GM21723 (cell line): ENCODE measurements around the gene CDC25B.

Experiments used
- ATAC-seq: cut with Tn5 transposase; IDR thresholded peaks from one replicate; pipeline ENCODE4 v1.9.1; 2021; ENCODE audit warnings: mild to moderate bottlenecking, moderate library complexity; ENCODE audit not compliant: unreplicated experiment

CDC25B gene

DNA sequence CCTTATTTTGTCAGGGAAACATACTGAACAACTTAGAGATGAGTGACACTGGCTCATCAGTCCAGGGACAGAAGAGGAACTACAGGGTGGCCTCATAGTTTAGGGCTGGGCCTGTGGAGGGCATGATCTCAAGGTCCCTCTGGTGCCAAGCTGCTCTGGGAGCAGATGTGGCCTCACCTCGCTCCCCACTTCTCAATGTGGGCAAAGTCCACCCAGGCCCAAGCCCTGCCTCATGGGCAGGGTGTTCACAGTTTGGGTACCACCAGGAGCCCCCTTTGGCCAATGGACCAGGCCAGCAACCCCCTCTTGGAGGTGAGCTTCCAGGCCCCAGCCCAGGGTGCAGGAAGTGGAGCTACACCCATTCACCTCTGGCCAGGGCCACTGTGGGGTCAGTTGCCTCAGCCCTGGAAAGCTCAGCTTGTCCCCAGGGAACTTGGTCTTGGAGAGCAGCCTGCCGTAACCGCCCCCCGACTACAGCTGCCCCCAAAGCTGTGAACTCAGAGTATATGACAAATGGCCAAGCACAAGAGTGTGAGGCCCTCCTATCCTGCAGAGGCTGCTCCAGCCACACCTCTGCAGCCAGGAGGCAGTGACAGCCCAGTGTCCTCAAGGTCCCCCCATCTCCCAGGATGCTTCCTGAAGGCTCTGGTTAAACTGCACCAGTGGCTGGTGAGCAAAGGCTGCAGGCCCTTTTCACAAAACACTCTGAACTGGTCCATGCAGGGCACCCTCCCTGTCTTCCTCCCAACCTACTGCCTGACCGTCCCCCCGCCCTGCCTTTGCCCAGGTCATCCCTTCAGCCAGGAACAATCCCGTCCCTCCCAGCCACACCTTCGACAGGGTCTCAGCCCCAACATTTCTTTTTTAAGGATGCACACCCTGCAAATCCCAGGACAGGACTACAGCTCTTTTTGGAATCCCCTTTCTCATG, 32.2 kb upstream of the CDC25B start:
- ATAC-seq = no peak

DNA sequence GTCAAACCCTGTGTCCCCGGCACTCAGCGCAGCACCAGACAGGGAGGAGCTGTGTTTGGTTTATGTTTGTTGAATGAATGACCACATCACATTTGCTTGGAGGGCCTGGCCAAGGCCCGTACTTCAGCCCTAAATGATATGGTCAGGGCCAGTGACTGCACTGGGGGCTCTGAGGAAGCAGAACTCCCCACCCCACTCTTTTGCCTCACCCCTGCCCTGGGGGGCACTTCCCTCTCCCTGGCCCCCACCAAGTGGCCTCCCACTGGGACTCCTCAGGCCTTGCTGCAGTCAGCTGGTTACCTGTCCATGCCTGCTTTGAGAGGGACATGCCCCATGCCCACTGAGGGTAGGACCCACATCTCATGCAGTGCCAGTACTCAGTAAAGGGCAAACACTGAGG, 31.5 kb upstream of the CDC25B start:
- no peak for ATAC-seq

DNA sequence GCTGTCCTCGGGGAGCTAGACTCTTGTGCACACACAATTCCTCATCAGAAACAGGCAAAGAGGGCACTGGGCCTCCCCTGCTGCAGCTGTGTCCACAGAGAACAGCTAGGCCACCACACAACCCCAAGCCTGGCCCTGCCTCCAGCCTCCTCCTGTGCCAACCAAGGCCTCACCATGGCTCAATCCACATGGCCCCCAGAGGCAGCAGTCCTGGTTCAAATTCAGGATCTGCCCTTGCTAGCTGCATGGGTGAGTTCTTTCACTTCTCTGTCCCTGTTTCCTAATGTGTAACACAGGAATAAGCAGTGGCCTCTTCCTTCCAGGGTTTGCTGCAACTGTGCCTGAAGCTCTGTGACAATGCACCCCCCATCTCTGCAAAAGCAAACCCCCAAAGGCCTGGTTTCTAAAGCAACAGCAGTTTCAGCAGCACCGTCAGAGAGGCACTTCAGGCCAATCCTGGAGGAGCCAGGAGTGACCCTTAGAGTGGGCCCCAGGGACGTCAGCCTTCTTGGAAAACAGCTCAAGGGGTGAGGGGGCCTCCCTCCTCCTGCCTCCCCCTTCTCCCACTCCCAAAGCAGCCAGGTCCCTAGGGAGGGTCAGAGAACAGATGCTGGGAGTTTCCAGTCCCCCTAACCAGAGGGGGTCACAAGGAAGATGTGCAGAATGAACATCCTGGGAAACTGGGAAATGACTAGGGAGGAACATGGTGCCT, 30.8 kb upstream of the CDC25B start:
- no peak for ATAC-seq

DNA sequence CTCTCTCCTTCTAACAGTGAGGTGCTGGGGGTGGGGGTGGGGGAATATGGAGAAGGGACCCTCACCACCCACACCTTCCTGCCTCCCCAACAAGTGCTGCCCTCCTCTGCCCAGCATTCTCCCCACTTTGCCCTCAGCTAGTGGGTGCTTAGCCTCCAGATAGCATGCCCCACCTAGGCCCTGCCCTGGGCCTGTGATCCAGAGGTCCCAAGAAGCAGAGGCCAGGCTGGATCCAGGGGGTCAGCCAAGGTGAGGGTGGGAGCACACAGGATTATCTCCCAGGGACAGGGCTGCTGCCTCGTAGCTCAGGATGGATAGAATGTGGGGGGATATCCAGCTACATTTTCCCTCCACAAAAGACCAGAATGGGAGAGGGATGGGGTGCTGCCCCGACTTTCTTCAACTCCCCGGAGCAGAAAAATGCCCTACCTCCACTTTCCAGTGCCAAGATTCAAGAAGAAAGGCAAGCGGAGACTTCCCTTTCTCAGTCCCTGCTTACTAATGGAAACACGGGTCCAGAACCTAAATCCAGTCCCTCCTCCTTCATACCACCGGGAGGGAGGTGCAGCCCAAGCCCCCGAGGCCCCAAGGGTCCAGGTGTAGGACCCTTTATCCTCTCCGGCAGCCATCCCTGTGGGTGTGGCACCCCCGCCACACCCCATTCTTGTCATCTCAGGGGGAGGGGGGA, 29.5 kb upstream of the CDC25B start:
- ATAC-seq = no peak

DNA sequence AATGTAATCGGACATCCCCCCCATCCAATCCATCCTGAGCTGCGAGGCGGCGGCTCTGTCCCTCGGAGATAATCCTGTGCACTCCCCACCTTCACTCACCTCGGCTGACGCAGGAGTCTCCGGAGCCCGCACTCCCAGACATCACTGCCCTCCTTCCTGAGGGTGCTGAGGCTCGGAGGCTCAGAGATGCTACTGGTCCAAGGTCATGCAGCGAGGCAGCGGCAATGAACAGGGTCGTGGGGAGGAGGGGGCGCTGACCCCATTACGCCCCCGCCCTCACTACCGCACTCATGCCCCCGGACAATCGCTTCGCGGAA, 29.0 kb upstream of the CDC25B start:
- no peak for ATAC-seq

DNA sequence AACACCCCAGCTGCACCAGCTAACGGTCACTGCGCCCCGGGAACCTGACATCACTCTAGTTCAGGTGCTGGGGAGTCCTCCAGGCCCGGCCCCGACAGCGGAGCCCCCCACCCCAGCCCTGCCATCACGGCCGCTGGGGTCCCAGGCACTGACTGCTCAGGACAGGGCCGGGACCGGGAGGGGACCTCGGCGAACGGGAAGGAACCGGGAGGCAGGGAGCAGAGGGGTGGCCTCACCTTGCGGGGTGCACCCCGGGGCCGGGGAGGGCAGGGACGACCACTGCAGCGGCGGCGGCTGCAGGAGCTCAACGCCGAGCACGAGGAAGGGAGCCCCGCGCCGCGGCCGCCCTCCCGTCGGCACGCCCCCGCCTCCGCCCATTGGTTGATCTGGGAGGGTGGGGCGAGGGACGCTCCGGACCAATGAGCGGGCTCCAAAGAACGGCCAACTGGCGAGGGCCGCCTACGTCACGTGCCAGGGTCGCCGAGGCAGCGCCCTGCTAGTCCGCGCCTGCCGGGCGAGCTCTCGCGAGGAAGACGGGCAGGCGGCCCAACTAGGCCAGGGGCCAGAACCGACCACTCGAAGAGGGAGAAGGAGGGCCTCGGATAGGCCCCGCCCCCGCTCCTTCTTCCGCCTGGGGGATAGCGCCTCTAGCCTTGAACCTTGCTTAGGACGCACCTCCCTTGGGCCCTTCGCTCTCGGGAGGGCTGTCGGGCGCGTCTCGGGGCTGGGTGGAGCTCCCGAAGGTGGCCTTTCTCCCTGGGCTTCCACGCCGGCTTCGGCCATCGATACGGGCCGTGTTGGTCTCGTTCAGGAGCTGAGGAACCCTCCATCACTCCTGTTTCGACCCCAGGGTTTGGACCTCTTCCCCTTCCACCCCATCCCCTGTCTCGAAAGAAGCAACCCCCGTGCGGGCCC, 28.4 kb upstream of the CDC25B start, which contains the start of gene ADISSP:
Gene ADISSP, minus strand, starts transcription at position 327 of the 915 bp plus-strand sequence. CDS start 7,653 bp downstream, outside the sequence.
- ATAC-seq = peak; percentile 94

DNA sequence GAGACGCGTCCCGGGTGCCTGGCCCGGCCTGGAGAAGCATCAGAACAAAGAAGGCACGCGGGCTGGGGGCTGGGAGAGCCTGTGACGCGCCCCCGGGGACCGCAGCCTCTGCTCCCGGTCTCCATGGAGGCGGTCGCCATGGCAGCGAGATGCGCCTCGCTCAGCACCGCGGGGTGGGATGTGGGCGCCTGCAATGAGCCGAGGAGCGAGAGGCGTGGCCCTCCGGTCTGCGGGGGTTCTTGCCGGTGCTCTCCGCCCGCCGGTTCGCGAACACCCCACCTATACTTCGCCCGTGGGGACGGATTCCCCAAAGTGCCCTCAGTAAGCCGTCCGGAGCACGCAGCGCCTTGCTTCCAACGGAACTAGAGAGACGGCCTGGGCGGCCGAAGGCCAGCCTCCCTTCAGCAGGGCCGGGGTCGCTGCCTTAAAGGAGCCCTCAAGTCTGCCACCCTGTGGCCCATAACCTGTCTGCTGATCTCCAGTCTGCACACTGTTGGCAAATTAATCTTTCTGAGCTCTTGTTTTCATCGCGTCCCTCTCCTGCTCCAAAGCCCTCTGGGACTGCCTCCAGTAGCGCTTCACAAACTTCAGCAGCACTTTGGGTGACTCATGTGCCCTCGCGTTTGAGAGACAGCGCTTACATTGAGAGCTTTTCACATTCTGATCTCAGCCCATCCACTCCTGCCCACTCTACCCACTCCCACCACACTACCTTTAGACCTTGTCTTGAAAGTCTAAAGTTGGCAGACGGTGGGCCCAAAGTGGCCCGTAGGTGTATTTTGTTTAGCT, 27.6 kb upstream of the CDC25B start:
- peak; percentile 45 for ATAC-seq

DNA sequence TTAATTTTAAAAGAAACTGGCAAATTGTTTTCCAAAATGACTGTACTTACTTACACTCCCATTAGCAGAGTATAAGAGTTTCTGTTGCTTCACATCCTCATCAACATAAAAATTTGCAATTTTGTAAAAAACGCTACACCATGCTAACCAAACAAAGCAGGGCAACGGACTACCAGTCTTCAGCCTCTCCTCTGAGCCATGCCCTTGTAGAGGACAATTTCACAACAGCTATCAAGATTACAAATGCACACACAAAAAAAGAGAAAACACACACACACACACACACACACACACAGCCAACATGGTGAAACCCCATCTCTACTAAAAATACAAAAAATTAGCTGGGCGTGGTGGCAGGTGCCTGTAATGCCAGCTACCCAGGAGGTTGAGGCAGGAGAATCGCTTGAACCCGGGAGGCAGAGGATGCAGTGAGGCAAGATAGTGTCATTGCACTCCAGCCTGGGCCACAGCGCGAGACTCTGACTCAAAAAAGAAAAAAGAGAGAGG, 24.5 kb upstream of the CDC25B start:
- no peak for ATAC-seq

DNA sequence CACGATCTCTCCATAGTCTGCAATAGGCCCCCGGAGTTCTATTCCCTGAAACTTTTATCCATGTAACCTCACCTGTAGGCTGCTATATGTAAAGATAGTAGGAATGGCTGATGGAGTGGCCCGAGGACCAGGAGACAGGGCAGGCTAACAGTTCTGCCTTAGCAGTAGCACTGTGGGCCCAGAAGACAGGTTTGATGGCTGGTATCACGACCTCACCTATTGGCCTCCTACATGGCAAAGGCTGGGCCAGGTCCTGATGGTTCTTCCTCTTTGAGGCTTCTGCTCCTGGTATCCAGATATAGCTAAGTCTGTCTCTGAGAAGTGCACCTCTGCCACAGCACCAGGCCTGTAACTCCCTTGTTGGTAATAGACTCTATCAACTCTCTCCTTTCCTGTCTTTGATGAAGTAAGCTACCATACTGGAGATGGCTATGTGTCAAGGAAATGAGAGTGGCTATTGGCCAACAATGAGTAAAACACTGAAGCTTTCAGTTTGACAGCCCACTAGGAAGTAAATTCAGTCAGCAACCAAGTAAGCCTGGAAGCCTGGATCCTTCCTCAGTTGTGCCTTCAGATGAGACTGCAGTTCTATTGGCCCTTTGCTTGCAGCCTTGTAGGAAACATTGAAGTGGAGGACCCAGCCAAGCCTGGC, 20.5 kb upstream of the CDC25B start:
- ATAC-seq = no peak

DNA sequence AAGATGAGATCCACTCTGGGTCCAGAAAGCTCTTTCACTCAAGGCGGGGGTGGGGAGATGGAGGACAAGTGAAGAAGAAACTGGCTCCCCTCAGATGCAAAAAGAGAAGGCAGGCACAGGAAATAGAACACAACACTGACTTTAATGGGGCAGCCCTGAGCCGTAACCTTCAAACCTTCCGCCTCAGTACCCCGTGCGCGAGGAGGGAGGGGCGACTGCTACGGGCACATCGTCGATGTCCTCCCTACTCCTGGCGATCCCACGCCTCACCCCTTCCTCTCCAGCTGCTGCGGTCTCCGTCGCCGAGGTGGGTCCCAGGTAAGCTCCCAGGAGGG, 18.8 kb upstream of the CDC25B start:
- no peak for ATAC-seq

DNA sequence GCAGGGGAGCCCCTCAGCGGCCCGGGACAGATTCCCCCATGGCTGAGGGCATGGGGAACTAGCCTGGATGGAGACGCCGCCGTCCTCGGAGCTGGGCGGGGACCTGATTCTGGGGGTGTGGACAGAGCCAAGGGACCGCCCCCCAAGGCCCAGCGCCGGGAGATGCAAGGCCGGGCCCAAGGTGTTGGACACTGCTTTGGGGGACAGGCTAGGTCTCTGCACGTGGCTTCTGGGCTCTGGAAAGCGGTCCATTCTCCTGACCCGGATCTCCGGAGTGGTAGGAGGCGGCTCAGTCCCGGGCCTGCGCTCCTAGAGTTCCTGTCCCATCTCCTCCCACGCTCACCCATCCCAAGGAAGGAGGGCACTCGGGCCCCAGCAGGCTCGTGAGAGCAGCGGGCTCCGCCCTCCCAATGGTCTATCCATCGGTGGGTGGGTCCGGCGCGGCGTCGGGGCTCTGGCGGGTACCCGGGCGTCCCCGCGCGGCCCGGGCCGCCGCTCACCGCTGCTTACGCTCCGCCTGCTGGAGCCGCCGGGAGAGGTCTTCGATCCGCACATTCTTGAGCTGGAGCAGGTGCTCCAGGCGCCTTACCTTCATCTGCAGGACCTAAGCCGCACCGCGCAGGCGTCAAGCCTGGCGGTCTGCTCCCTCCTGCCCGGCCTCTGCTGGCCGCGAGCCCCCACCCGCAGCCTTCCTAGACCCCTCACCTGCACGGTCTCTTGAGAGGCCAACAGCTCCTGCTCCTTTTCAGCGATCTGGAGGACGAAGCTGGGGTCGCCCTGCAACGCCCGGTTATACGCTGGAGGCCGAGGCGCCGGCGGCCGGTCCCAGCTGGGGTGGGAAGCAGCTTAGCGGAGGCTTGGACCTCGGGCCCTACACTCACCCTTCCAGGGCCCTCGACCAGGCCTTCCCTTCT, 18.1 kb upstream of the CDC25B start:
- ATAC-seq = peak; percentile 48

DNA sequence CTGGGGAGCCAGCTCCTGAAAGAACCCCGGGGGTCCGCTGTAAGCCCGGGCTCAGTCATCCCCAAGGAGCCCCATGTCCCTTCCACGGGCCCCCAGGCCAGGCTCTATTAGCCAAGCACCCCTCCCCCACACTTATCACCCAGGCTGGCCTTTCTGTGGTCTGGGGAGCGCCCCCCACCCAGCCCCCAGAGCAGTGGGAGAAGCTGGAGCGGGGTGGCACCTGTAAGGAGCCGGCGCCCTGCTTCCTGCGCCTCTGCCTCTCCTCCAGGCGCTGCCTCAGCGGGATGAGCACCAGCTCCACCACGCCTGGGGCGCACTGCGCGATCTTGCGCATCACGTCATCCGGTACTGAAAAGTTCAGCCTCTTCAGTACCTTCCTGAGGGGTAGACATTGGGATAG, 17.1 kb upstream of the CDC25B start:
- no peak for ATAC-seq

DNA sequence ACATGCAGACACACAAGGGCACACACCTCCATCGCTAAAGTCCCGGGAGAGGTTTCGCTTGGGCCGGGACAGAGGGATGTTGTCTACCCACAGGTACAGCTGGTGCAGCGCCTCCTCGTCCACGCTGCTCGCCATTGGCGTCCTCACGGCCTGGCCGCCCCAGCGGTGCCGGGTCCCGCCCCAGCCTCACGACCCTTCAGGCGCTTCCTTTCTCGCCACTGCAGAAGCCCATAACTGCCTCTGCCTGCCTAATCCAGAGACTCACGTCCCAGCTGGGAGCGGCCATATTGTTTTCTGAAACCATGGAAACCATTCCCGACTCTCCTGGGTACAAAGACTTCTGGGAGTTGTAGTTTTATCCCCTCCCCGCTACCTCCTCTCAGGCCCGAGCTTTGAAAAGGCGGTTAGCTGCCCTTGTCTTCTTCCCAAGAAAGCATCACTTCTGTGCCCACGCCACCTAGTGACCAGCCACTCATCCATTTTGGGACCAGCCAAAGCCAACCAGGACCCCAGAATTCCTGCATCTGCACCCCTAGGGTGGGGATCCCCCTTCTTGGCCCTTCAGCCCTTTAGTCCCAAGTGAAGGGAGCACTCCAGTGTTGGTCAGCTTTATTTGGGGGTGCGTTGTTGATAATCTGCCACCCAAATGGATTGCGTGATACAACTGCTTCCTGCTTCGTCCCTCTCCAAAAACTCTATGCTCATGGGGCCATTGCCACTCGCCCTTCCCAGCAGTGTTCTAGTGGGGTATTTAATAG, 14.8 kb upstream of the CDC25B start, which contains the start of gene SPEF1:
Gene SPEF1, minus strand, starts transcription at position 296 of the 758 bp plus-strand sequence. Its CDS starts 161 bp downstream, at position 135.
- peak; percentile 73 for ATAC-seq

DNA sequence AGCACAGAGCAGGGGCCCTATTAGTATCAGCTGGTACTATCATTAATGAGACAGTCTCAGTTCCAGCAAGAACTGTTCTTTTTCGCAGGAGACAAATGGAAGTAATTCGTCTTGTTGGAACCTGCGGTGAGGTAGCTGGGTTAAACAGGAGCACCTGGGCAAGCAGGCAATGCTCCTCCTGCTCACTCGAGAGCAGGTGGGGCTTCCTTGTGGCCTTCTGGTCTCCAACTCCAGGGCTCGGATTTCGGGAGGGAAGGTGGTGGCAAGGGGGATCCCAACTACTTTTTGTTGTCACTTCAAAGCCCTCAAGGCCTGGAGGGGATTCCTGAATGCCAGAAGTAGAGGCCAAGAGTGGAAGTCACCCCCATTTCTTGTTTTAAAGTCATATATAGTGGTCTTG, 13.5 kb upstream of the CDC25B start:
- no peak for ATAC-seq

DNA sequence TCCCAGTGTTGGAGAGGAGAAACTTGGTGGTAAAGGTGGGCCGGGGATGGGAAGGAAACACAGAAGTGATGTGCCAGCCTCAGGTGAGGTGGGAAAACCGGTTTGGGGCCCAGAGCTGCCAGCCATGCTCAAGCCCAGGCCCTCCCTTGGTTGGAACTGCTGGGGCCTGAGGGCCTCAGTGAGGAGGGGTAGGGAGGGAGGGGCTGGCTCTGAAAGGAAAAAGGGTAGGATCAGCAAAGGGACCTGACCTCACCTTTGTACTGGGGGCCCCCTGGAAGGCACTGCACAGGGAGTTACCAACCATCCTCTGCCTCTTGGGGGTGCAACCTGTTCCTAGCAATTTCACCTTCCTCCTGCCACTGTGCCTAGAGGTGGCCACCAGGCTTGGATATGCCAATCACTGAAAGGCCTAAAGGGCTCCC, 13.0 kb upstream of the CDC25B start:
- ATAC-seq = no peak

DNA sequence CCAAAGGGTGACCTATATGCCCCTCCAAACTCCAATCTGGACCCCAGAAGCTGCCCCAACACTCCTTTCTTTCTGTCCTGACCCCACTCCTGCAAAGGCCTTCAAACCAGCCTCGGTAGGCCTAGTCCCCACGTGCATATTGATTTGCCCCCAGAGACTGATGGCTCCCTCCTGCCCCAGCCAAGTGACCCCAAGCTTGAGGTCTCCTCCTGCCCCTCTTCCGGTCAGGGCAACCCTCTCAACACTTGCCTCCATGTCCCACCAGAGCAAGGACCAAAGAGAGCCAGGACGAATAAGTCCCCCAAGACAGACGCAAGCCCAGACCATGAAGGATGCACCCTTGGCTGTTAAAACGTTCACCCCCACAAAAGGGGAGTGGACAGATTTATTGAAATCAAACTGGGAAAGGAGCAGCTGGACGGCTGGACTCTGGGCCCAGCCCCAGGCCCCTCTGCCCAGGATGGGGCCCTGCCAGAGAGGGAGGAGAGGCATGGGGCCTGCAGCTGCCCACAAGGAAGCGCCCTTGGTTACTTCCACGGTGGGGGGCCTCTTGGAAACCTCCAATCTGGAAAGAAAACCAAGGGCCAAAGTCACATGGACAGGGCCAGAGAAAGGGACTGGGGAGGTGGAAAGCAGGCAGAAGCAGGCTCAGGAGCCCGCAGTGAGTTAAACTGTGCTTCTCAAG, 12.5 kb upstream of the CDC25B start:
- no peak for ATAC-seq
